ENCODE results near the gene CARMIL1.

Gene CARMIL1

DNA sequence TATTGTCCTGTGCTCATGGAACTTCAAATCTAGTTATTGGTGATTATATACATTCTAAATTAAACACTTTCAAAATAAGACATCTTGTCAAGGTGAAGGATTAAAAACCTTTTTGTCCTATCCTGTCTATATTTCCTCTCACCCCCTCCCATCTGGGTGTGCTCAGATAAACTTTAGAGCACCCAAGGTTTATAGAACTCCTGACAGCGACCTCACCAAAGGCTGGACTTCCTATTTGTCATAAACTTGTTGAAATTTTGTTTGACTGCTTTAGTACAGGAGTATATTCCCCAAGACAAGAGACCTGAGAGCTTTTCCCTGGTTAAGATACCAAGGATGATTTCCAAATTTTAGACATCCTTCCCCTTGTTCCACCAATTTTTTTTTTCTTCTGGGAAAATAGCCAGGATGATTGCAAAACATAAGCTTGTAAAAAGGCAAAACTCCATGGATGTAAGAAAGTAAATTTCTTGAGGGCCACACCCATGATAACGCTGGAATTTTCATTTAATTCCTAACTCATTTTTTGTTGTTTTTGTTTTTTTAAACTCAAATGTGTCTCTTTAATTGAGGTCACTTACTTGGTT, 33.0 kb downstream of the CARMIL1 start:
- no peak for DNase-seq

DNA sequence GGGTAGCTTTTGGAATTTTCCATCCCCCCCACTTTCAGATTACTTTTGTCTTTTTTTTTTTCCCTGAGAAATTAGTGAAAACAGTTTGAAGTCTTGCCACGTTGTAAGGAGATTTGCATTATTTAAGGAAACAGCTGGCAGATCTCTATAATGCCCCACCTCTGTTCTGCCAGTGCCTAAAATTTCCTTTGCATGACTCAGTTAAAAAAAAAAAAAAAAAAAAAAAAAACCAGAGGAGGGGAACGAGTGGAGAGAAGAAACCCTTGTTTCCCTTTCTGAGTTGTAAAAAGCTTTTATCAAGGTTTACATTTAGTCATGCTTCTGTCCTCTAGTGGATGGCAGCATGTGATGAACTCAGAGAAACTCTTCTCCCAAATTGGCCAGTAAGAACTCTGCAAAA, 33.5 kb downstream of the CARMIL1 start:
- DNase-seq, result no peak

DNA sequence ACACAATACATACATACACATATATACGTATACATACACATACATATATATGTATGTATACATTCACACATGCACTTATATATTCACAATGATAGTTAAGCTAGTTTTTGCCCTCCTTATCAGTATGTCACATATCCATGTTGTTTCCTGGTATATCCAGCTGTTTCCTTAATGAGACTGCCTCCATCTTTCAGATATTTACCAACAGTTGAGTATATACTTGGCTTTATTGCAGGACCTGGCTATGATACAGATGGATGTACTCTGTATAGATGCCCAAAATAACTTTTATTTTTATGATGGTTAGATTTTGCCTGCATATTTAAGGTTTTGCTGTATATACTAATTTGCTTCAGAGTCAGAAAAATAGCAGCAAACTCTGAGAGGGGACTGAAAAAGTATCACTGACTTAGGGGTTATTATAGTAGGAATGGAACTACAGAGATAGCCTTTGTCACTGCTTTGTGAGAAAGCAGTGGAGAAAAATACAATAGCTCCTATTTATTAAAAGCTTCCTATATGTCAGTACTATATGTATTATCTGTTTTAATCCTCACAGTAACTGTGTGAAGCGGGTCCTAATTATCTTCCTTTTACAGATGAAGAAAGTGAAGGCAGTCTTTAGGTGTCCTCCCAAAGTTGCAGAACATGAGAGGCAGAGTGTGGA, 35.5 kb downstream of the CARMIL1 start:
- no peak for DNase-seq

DNA sequence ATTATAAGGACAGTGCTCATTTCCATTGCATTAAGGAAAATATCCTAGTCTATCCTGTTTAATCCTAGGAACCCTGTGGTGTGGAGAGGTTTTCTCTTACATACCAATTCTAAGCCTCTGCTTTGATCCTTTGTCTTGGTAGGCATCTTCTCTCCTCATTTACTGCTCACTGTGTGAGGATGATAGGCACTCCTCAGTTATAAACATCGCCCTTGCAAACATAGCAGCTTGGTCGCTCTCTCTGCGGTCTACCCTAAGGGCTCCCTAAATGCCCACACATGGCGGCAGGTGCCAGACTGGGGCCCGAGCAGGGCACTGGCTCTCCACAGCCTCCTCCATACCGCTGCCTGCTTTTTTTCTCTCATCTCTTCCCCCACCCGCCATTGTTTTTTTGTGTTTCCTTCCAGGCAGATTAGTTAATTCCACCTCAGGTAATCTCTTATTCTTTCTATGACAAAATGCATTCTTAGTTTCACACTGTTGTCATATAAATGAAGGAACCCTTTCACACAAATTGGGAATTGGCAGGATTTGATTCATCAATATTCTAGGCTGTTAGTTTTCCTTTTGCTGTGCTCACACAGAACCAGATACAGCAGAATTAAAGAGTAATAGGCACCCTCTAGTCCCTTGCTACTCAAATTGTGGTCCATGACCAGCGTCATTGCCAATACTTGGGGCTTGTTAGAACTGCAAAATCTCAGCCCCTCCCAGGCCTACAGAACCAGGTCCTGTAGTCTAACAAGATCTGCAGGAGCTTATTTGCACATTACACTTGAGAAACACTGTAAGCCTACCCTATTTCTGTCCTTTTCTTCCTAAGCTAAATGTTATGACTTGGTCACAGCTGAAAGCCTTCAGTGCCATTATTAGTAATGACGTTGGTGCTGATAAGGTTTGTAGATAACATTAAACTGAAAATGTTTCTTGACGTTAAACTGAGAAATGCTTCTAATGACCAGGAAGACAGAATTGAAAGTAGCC, 36.3 kb downstream of the CARMIL1 start:
- DNase-seq, result no peak

DNA sequence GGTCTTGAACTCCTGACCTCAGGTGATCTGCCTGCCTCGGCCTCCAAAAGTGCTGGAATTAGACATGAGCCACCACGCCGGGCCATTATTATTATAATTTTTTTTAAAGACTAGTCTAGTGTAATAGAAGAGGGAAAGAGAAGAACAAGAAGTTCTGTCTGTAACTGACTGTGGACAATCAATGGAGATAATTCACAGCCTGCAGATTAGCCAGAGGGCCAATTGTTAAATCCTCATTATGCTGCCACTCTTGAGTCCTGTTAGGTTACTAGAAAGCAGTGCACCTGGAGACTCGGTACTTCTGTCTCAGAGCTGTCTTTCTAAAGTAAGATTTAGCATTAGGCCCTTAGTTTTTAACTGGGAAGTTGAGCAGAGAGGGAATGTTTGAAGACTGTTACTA, 37.5 kb downstream of the CARMIL1 start:
- no peak for DNase-seq

DNA sequence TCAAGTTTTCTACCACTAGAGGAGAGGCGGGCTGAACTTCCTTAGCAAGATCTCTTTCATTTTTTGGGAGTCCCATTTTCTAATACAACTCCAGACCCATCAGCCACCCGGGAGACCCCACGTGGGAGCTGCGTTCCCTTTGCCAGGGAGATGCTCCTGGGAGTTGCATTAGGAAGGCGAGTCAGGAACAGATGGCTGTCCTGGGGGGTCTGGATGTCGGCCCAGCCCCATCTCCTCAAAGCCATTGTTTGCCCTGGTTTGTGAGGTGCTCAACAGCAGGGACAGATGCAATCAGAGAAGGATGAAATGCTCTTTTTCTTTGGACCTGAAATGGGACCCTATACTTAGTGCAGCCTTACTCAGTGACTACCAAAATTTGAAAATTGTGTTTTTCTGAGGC, 39.4 kb downstream of the CARMIL1 start:
- DNase-seq, result no peak

DNA sequence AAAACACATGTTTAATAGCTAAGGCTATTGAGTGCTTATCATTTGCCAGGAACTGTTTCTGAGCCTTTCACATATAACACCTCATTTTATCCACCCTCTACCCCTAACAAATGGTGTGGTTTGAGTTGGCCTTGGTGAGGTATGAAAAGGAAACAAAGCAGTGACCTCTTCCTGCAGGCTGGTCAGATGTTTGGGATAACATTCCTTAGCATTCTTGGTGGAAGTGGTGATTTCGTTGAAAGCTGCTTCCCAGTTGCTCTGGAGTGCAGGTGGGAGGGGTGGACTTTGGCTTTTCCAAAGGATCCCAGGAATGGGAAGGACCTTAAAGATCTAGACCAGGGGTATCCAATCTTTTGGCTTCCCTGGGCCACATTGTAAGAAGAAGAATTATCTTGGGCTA, 41.3 kb downstream of the CARMIL1 start:
- DNase-seq, result no peak

DNA sequence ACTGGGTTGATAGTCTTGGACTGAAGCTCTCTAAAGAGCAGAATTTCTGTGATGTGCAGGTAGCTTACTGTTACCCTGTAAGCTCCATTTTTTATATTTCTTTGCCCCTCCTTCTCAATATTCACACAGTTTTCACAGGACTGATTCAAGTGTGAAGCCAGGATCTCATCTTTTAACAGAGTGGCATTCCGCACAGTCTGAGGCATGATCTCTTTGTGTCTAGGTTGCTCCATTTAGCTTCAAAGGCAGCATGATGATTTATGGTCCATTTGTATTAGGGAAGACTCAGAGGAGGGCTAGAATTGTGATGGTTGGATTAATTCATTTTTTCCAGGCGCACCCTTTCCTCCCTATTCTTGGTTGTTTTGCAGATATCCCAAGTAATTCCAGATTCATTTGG, 43.5 kb downstream of the CARMIL1 start:
- no peak for DNase-seq

DNA sequence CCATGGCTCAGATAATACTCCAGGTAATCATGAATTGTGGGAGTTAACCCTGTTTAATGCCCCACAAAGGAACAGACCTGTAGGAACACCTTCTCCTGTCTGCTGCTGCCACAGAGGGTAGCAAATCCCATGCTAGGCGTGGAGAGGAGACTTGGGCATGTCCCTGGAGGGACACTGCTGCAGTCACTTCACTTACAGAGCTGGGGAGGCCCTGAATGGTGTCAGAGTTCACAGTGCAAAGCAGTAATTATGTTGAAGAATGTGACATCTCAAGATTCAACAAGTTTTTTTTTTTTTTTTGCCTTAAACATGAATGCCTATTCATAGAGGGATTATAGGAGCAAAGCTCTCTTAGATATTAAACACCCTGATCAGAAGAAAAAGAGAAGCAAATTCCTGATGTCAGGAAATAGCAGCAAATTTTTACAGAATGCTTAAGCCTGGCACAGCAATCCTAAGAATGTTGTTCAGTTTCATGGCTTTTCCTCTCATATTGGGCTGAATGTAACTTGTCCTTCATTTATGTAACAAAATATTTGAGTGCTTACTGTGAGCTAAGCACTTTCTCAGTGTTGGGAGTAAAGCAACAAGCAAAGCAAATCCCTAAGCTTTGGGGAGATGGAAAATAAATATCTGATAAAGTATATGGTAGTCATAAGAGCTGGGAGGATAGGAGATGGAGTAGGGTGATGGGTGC, 45.0 kb downstream of the CARMIL1 start:
- DNase-seq, result no peak

DNA sequence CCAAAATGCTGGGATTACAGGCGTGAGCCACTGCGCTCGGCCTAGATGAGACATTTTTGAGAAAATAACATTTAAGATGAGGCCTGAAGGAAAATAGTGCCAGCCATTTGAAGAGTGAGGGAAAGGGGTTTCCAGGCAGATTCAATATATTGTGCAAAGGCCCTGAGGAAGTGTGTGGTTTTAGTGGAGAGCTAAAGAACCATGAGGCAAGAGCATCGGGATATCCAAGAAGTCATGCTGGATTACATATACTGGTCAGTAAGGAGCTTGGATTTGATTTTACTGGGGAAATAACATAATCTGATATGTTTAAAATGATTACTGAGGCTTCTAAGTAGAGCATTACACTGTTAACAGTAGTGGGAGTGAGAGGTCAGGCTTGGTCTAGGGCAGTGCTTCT, 47.0 kb downstream of the CARMIL1 start:
- no peak for DNase-seq

DNA sequence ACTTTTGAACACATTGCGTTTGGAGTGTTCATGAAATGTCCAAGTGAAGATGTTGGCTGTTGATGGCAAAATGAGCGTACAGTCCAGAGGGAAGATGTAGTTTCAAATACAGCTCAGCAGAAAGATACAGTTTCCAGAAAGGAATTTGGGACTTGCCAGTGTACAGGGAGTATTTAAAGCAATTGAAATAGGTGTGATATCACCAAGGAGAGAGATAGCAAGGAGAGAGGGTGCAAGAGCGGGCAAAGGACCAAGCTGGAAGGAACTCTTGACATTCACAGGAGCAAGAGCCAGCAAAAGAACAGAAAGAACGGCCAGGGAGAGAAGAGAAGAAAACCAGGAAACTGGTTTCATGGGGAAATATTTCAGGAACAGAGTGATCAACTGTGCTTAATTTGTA, 47.8 kb downstream of the CARMIL1 start:
- no peak for DNase-seq

DNA sequence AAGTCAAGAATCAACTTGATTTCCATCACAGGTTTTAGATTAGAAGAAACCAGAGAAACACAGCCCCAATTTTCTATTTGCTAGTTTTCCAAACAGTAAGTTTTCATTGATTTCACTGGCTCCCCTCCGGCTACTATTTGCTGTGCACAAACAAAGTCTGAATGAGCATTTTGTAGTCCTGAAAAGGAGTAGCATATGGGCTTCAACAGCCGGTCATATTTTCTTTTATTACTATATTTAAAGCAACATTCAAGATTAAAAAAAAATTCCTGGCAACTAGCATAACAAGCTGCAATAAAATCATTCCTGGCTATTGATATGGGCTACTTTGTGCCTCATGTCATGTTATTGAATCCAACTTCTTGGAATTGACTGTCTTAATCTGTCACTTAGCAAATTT, 48.3 kb downstream of the CARMIL1 start:
- no peak for DNase-seq

DNA sequence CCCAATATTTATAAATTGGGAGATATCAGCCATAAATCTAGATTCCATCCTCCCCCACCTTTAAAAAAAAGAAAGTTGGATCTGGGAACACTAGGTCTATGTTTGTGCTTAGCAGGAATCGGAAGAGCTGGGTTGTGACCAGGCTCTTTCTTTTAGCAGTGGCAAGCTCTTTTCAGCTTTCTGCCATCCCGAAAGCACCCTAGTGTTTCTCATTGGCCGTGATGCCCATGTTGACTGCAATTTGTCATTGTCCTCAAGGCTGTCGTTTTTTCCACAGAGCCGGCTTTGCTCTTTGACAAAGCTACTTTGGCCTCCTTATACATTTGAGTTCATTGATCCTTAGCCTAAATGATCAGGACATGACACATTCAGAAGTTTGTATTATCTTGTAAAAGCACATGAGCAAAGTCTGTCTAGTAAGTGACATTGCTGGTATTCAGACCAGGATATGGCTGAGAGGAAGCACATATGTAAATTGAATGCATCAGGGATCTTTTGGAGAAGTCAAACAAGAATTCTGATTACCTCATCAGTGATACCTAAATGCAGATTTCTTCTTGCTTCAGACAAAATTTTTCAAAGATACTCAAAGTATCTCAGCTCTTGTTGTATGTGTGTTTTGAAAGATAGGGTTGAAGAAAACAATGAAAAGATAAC, 50.1 kb downstream of the CARMIL1 start:
- no peak for DNase-seq

DNA sequence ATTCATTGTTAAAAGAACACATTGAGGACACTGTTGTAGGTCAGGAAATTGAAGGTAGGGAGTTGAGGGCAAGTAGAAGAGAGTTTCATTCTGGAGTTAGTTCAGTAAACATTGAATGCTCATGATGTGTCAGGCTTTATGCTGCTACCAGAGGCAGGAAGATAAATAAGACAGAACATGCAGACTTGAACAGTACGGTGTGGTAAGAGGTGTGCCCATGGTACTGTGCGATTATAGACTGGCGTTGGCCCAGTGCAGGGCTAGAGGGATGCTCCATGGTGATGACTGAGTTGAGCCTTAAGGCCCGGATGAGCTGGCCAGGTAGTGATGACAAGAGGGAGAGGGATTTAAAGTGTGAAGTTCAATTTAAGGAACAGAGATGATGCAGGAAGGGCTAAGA, 50.8 kb downstream of the CARMIL1 start:
- no peak for DNase-seq

DNA sequence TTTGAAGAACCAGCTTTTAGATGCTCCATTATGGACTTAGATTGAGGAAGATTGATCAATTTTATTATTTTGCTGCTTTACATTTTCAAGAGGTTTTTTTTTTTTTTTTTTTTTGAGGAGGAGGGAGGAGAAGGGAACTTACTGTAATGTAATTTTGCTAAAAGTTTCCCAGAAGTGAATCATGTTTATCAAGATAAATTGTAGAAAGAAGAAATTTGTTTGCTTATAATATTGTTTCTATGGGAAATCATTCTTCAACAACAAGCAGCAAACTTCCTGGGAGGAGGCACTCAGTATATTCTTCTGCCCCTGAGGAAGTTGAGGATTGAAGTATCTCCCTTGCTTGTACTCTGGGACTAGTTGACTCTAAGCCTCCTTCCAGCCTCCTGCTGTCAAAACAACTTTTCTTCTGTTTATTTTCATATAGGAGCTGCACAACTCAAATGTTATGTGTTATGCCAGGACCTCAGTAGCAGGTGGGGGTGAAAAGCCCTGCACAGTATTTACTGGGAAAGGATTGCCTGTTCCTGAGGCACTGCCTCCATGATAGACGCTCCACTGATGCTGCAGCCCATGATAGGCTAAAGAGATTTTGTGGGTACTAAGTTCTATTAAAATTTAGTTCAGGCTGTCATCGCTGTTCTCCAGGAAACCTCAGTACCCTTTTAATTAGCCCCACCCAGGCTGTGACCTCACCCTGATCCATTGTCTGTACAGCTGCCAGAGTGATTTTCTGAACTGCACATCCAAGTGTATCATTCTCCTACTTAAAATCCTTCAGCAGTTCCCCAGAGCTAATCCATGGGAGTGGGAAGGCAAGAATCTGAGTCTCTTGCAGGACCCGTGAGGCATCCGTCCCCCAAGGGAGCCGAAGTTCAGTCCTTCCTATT, 51.9 kb downstream of the CARMIL1 start:
- DNase-seq, result no peak

DNA sequence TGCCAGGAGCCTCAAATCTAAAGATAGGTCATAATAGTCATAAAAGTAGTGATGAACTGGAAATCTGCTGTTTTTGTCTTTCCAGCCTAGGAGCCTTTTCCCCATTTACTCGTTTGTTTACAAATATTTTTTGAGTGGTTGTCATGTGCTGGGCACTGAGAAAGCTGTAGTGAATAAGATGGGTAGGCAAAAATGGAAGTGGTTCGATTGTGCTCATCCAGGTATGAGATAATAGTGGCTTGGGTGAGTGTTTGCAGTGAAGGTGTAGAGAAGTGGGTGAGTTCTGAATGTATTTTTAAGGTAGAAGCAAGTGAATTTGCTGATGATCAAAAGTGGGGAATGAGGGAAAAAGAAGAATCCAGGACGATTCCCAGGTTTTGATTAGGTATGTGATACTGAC, 53.0 kb downstream of the CARMIL1 start:
- no peak for DNase-seq

DNA sequence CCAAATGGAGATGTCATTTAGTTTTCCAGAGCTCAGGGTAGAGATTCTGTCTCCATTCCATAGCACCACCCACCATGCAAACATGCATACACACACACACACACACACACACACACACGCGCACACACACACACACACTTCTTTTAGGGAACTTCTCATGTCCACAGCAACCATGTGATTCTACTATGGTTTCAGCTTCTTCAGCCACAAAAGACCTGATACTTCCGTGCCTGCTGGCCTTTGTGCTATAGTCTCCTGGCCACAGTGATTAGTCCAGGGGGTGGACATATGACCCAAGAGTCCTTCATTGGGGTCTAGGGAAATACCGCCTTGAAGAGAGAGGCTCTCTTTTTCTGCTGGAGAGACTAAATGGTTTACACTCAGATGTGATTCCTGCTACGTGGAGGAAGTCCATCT, 53.5 kb downstream of the CARMIL1 start:
- no peak for DNase-seq

DNA sequence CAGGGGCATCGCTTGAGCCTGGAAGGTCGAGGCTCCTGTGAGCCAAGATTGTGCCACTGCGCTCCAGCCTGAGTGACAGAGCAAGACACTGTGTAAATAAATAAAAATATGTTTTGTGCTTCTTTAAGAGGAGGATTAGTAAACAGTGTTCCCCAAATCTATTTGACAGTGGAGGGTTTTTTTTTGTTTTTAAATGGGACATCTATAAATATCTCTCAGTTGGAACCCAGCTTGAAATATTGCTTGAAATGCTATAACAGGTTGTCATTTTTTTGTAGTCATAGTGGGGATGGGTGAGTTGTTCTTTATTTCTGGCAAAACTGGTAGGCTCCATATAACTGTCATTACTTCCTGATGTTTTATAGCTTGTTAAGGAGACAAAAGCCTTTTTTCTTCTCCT, 54.3 kb downstream of the CARMIL1 start:
- DNase-seq, result no peak

DNA sequence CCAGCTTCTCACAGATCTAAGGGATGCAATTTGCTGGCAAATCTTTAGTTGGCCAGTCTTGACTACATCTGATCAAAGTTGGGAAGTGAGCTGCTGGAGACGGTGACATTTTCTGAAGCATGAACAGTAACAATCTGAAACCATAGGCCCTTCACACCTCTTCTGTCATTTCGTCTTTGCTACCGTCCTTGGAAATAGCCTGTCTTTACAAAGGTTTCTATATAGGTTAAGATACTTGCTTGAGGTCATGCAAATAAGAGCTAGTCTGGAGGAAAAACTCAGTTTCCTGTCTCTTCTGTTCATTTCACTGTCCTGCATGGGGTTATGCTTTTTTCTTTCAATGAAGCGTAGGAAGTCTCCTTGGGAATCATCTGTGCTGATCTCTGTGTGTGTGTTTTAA, 55.6 kb downstream of the CARMIL1 start:
- no peak for DNase-seq

DNA sequence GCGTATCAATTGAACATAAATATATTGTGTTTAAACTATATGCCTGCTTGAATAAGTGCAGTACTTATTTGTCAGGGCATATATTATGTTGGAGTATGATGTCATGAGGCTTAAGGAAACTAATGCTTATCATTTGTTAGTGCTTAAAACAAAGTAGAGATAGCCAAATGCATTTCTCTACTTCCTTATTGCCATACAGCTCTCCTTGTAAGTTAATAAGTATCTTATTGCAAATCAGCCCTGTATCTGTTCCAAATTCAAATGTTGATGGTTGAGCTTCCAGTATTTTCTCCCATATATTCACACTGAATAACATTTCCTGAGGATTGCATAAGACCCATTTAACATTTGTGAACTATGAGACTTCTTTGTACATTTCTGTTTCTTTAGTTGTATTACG, 57.8 kb downstream of the CARMIL1 start:
- DNase-seq, result no peak

DNA sequence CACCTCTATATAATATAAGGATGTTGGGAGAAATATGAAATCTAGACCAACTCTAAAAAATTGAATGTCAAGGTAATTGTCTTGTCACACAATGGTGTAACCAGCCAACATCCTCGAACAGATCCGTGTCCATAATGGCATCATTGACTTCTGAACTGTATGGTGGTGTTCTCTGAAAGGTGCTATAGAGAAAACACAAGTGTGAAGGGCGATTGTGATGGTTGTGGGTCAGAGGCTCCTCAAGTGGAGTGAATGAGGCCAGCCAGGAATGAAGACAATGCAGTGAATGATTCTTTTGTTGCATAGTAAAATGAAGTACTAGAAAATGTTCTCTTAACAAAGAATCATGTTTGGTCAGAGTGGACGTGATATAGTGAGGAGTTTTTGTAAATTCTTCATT, 58.3 kb downstream of the CARMIL1 start:
- DNase-seq, result no peak

All from activated CD4-positive, alpha-beta T cell treated with anti-CD3 and anti-CD28 coated beads for 48 hours (primary cell).